Nephron progenitor cell (in vitro differentiated cells): ENCODE results near the gene C11orf16.

Experiments
- DNase-seq: peaks from one replicate; pipeline ENCODE4 v3.0.0; 2021
- H3K27ac Mint-ChIP-seq: 2 replicates; pipeline ENCODE4 v1.8.0; 2021; ENCODE audit warnings: mild to moderate bottlenecking, moderate library complexity, mixed read lengths
- H3K27me3 Mint-ChIP-seq: 2 replicates; pipeline ENCODE4 v1.8.0; 2021; ENCODE audit warnings: mild to moderate bottlenecking, low read depth, mixed read lengths; ENCODE audit not compliant: poor library complexity
- H3K36me3 Mint-ChIP-seq: 2 replicates; pipeline ENCODE4 v1.8.0; 2021; ENCODE audit warnings: low read depth, mixed read lengths
- H3K4me1 Mint-ChIP-seq: 2 replicates; pipeline ENCODE4 v1.8.0; 2021; ENCODE audit warnings: mixed read lengths
- H3K4me3 Mint-ChIP-seq: 2 replicates; pipeline ENCODE4 v1.8.0; 2021; ENCODE audit warnings: mild to moderate bottlenecking, moderate library complexity, mixed read lengths
- H3K9me3 Mint-ChIP-seq: 2 replicates; pipeline ENCODE4 v1.8.0; 2021; ENCODE audit warnings: mild to moderate bottlenecking, moderate library complexity, mixed read lengths
- CTCF ChIP-seq: fragments of 200-600 bp; sonication (generic); IDR thresholded peaks from 2 replicates; pipeline ENCODE4 v1.5.0; 2021; ENCODE audit warnings: antibody characterized with exemption

C11orf16 gene

GRCh38 chr11:8925711-8926110, 7.0 kb downstream of the C11orf16 start:
- Mint-ChIP-seq H3K9me3 (no peaks in the 10 kb centered on the region), H3K4me3 (no peak overlapping the region), H3K27ac (no peak overlapping the region), H3K4me1 (peaks cover 5% of the 10 kb centered on the region), H3K36me3 (peaks cover 22% of the 10 kb centered on the region), H3K27me3 (no peaks in the 10 kb centered on the region)
- TF ChIP-seq CTCF, result no peak
- DNase-seq, result no peak

DNA sequence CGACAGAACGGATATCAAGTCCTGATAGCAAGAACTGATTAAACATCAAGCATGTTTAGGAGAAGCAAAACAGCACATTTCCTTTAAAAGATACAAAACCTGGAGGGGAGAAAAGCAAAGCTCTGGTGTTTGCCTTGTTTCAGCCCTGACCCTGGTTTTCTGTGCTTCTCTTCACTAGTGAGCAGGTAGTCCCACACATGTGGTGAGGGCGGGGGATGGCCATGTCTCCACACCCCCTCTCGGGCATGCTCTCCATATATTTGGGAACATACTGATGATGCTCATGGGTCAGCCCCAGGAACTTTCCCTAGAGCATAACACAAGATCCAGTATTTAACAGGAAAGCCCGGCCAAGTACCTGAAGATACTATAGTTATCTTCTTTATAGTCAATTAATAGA, 10.1 kb downstream of the C11orf16 start:
- H3K4me1 Mint-ChIP-seq, result peaks cover 7% of the 10 kb centered on the region
- no peaks in the 10 kb centered on the region for H3K9me3 Mint-ChIP-seq
- no peak overlapping the region for H3K4me3 Mint-ChIP-seq
- DNase-seq, result no peak
- H3K36me3 Mint-ChIP-seq, result peaks cover 30% of the 10 kb centered on the region
- no peak for TF ChIP-seq CTCF
- peak overlapping the region; percentile 25 for H3K27ac Mint-ChIP-seq
- H3K27me3 Mint-ChIP-seq, result no peaks in the 10 kb centered on the region

DNA sequence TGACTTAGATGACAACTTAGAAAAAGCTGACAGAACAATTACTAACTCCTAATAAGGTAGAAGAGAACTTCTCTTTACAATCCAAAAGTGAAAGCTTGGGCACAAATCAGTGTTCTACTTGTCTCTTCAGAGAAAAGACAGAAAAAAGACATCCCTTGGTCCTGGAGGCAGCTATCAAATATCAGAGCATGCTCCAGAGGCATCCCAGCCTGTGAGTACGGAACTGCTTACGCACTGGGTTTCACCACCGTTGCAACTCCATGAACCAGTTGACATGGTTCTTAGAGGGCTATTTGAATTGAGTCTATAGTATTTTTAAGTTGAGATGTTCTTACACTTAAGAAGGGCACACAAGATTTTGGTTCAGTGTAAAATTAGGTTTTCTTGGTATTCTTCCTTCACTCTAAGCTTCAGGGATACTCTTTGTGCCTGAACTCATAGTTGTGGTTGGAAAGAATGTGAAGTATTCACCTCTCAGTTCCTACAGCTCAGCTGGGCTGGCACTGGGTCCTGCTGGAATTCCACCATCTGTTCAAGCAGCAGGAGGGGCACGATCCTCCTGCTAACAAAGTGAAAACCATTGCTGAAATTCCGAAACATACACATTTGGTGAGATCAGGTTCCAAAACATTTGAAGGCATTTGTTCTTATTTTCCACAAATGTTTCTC, 15.5 kb downstream of the C11orf16 start:
- DNase-seq, result peak; percentile 19
- no peak for TF ChIP-seq CTCF
- Mint-ChIP-seq H3K27ac (no peak overlapping the region), H3K9me3 (no peaks in the 10 kb centered on the region), H3K36me3 (peaks cover 47% of the 10 kb centered on the region), H3K27me3 (no peaks in the 10 kb centered on the region), H3K4me3 (no peak overlapping the region), H3K4me1 (peaks cover 37% of the 10 kb centered on the region)

GRCh38 chr11:8914661-8915018, 18.1 kb downstream of the C11orf16 start:
- H3K36me3 Mint-ChIP-seq, result peaks cover 37% of the 10 kb centered on the region
- H3K27ac Mint-ChIP-seq, result no peak overlapping the region
- peaks cover 7% of the 10 kb centered on the region for H3K27me3 Mint-ChIP-seq
- H3K4me1 Mint-ChIP-seq, result peaks cover 49% of the 10 kb centered on the region
- no peak for TF ChIP-seq CTCF
- H3K4me3 Mint-ChIP-seq, result no peak overlapping the region
- no peak for DNase-seq
- no peaks in the 10 kb centered on the region for H3K9me3 Mint-ChIP-seq

GRCh38 chr11:8913961-8914660, 18.6 kb downstream of the C11orf16 start:
- TF ChIP-seq CTCF, result peak; percentile 54
- peak overlapping the region; percentile 65 for H3K4me3 Mint-ChIP-seq
- H3K4me1 Mint-ChIP-seq, result peaks cover 54% of the 10 kb centered on the region
- no peaks in the 10 kb centered on the region for H3K9me3 Mint-ChIP-seq
- peaks cover 12% of the 10 kb centered on the region for H3K27me3 Mint-ChIP-seq
- H3K27ac Mint-ChIP-seq, result no peak overlapping the region
- peak; percentile 36 for DNase-seq
- H3K36me3 Mint-ChIP-seq, result peaks cover 37% of the 10 kb centered on the region
